Type B pancreatic cell (in vitro differentiated cells): Measurements from ENCODE around the gene AMH. TPM values are rescaled to one million over a fixed set of nuclear protein-coding genes. Genes with fewer than 3 reads are reported as not detected.

Source experiments
- DNase-seq: peaks from one replicate; pipeline ENCODE4 v3.0.0; 2021; ENCODE audit warnings: mixed read lengths; ENCODE audit not compliant: unreplicated experiment; ENCODE audit errors: extremely low spot score
- H3K27ac Mint-ChIP-seq: 2 replicates; pipeline ENCODE4 v1.8.0; 2021; ENCODE audit warnings: mild to moderate bottlenecking, mixed read lengths
- H3K27me3 Mint-ChIP-seq: 2 replicates; pipeline ENCODE4 v1.8.0; 2021; ENCODE audit warnings: mixed read lengths
- H3K36me3 Mint-ChIP-seq: 2 replicates; pipeline ENCODE4 v1.8.0; 2021; ENCODE audit warnings: mixed read lengths
- H3K4me1 Mint-ChIP-seq: one replicate; pipeline ENCODE4 v1.8.0; 2021; ENCODE audit warnings: mixed read lengths; ENCODE audit not compliant: unreplicated experiment
- H3K4me3 Mint-ChIP-seq: 2 replicates; pipeline ENCODE4 v1.8.0; 2021; ENCODE audit warnings: mild to moderate bottlenecking, mixed read lengths
- H3K9me3 Mint-ChIP-seq: 2 replicates; pipeline ENCODE4 v1.8.0; 2021; ENCODE audit warnings: mixed read lengths
- total RNA-seq: library from RNA; stranded (reverse); gene quantifications from 2 replicates; pipeline ENCODE4 v1.2.1, GENCODE V29; 2021; ENCODE audit warnings: low replicate concordance
- TF ChIP-seq, protein P1 (sequence below): fragments of 200-600 bp; sonication (generic); conservative IDR thresholded peaks from 2 replicates; pipeline ENCODE4 v1.5.0; 2021; ENCODE audit warnings: antibody characterized with exemption, mild to moderate bottlenecking

The AMH gene
- total RNA-seq, 1 donor from 2014 or later = 49.5 TPM

DNA sequence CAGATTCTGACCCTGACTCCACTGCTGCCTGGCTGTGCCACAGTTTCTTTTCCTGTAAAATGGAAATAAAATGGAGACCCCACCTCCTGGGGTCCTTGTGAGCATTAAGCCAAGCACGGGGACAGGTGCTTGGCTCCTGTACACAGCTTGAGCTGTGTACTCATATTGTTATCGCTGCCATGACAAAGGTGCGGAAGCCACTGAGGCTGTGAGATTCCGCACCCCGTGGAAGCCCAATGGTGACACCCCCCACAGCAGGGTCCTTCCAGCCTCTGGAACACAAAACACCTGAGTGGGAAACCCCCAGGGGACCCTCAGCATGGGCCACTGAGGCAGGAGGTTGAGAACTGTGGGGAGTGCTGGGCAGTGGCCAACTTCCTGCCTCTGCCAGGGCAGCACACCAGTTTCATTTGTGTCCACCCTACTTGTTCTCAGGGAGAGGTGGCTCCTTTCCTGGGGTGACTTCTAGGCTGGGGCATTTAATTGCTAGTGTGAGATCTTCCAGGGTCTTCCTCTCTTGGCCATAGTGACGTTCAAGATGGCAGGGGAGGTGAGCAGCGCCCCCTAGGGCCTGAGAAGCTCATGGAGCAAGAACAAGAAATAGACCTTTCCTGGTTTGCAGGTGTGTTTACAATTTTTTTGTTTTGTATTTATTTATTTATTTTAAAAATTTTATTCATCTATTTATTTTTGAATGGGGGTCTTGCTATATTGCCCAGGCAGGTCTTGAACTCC, 12.5 kb downstream of the AMH start:
- H3K27ac Mint-ChIP-seq = no peak overlapping the region

DNA sequence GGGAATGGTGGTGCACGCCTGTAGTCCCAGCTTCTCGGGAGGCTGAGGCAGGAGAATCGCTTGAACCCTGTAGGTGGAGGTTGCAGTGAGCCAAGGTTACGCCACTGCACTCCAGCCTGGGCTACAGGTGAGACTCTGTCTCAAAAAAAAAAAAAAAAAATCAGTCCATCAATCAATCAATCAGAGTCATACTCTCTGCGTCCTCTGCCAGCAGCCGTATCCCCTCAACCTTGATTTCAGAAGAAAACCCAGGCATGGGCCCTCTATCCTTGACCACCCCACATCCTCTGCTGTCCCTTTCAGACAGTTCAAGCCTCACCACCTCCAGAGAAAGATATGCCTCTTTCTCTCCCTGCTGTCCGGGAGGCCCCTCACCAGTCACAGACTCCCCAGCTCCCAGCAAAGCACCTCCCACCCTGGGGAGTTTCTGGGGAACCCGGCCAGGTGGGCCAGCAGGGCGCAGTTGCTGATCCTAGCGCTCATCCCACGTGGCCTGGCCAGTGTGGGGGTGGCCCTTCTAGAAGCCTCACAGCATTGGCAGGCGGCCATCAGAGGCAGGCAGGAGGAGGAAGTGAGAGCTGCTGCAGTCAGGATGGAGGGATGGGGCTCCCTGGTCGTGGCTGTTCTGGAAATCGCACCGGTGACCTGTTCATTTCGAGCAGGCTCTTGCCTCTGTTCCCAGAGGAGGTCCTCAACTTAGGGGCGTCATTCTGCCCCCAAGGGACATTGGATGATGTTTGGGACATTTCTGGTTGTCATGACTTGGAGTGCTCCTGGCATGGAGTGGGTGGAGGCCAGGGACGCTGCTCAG, 17.3 kb downstream of the AMH start:
- TF ChIP-seq, protein P1, sequence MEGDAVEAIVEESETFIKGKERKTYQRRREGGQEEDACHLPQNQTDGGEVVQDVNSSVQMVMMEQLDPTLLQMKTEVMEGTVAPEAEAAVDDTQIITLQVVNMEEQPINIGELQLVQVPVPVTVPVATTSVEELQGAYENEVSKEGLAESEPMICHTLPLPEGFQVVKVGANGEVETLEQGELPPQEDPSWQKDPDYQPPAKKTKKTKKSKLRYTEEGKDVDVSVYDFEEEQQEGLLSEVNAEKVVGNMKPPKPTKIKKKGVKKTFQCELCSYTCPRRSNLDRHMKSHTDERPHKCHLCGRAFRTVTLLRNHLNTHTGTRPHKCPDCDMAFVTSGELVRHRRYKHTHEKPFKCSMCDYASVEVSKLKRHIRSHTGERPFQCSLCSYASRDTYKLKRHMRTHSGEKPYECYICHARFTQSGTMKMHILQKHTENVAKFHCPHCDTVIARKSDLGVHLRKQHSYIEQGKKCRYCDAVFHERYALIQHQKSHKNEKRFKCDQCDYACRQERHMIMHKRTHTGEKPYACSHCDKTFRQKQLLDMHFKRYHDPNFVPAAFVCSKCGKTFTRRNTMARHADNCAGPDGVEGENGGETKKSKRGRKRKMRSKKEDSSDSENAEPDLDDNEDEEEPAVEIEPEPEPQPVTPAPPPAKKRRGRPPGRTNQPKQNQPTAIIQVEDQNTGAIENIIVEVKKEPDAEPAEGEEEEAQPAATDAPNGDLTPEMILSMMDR = no peak
- H3K27me3 Mint-ChIP-seq = no peaks in the 10 kb centered on the region
- H3K9me3 Mint-ChIP-seq = no peaks in the 10 kb centered on the region
- peaks cover under 1% of the 10 kb centered on the region for H3K36me3 Mint-ChIP-seq
- DNase-seq = no peak
- H3K4me3 Mint-ChIP-seq = peak overlapping the region; percentile 31
- H3K27ac Mint-ChIP-seq = no peak overlapping the region
- H3K4me1 Mint-ChIP-seq = peaks cover 7% of the 10 kb centered on the region

More for the DNA sequence above, 12.5 kb downstream of the AMH start:
- TF ChIP-seq, protein P1 = peak; percentile 76
- no peak overlapping the region for H3K4me3 Mint-ChIP-seq
- H3K9me3 Mint-ChIP-seq = no peaks in the 10 kb centered on the region
- DNase-seq = no peak
- no peaks in the 10 kb centered on the region for H3K36me3 Mint-ChIP-seq
- no peaks in the 10 kb centered on the region for H3K27me3 Mint-ChIP-seq
- H3K4me1 Mint-ChIP-seq = peaks cover 4% of the 10 kb centered on the region

DNA sequence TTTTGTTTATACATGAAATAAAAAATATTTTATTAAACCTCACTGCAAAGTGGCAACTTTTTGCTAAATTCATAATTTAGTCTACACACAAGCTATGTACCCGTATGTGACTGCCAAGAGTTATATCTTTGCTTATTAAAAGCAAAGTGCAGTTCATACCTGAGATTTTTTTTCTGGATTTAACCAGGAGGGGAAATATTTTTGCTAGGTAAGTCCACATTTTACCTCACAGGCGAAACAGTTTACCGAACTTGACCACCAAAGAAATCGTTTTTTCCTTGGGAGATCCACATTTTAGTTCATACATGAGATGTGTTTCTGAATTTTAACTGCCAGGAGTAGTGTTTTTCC, 19.3 kb downstream of the AMH start:
- no peaks in the 10 kb centered on the region for H3K9me3 Mint-ChIP-seq
- H3K4me1 Mint-ChIP-seq = peaks cover 12% of the 10 kb centered on the region
- H3K36me3 Mint-ChIP-seq = peaks cover 5% of the 10 kb centered on the region
- H3K4me3 Mint-ChIP-seq = peak overlapping the region; percentile 90
- TF ChIP-seq, protein P1 = no peak
- DNase-seq = no peak
- H3K27me3 Mint-ChIP-seq = no peaks in the 10 kb centered on the region
- H3K27ac Mint-ChIP-seq = peak overlapping the region; percentile 84

DNA sequence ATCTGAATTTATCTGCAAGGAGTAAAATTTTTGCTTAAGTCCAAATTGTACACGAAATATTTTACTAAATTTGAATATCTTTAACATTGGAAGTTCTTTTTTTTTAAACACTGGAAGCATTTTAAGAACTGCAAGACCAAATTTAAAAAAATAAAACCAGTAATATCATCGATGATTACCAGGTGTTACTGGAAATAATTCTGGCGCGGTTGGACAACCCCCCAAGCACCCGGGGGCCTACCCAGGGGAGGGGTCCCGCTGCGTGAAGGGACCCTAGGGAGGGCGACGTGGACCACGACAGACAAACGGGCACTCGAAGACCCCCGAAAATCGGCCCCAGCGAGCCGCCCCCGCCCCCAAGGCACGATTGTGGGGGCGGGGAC, 19.7 kb downstream of the AMH start:
- peak overlapping the region; percentile 84 for H3K27ac Mint-ChIP-seq
- peaks cover 6% of the 10 kb centered on the region for H3K36me3 Mint-ChIP-seq
- H3K27me3 Mint-ChIP-seq = no peaks in the 10 kb centered on the region
- H3K4me1 Mint-ChIP-seq = peaks cover 14% of the 10 kb centered on the region
- DNase-seq = no peak
- H3K9me3 Mint-ChIP-seq = no peaks in the 10 kb centered on the region
- H3K4me3 Mint-ChIP-seq = peak overlapping the region; percentile 90
- TF ChIP-seq, protein P1 = no peak

DNA sequence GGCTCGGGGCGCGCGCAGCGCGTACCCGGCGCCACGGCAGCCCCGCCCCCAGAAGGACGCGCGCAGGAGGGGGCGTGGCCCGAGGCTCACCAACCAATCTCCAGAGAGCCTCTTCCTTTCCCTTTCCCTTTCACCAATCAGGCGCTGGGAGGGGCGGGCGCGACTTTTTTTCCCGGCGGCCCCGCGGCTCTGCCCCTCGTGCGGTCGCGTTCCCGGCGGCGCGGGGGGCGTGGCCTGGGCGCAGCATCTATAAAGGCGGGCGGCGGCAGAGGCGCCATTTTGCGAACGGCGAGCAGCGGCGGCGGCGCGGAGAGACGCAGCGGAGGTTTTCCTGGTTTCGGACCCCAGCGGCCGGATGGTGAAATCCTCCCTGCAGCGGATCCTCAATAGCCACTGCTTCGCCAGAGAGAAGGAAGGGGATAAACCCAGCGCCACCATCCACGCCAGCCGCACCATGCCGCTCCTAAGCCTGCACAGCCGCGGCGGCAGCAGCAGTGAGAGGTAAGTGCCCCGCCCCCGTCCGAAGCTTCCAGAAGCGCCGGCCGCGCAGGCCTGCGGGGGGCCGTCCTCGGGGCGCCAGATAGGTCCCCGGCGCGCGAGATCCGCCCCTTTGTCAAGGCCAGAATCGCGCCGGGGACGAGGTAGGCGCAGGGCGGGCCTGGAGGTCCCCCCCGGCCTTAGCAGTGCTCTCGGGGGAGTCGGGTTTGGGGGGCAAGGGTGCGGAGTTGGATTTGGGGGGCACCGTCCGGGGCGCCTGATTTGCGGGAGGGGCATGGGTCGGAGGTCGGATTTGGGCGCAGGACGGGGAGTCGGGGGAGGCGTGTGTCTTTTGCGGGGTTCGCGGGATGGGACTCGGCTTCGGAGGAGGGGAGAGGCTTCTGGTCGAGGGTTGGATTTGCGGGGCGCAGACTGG, 20.4 kb downstream of the AMH start:
- Mint-ChIP-seq H3K9me3 (no peaks in the 10 kb centered on the region), H3K27ac (peak overlapping the region; percentile 84), H3K4me3 (peak overlapping the region; percentile 90), H3K27me3 (no peaks in the 10 kb centered on the region), H3K36me3 (peaks cover 12% of the 10 kb centered on the region), H3K4me1 (peaks cover 19% of the 10 kb centered on the region)
- DNase-seq = peak; percentile 100
- TF ChIP-seq, protein P1 = peak; percentile 65
